Epithelial cell of proximal tubule (primary cell): ENCODE measurements around the gene CHN2. TPM values are rescaled to one million over a fixed set of nuclear protein-coding genes. Genes with fewer than 3 reads are reported as not detected.

Experiments used
- DNase-seq: peaks from one replicate; pipeline ENCODE4 v3.0.0-alpha.2; 2011; ENCODE audit warnings: low read depth
- H3K4me3 ChIP-seq: 2 replicates; pipeline ENCODE4 v1.5.1; 2011; ENCODE audit warnings: low read depth, mild to moderate bottlenecking, low read length
- CTCF ChIP-seq: conservative IDR thresholded peaks from 2 replicates; pipeline ENCODE4 v1.5.1; 2012; ENCODE audit warnings: low read depth, mild to moderate bottlenecking, low read length
- total RNA-seq: library from RNA; depleted of rRNA; stranded (reverse); fragments of >200 nt; gene quantifications from 2 replicates; pipeline ENCODE4 v1.2.3, GENCODE V29; 2015

CHN2 gene
- total RNA-seq, 1 donor from 2014 or later = 0.35 TPM

DNA sequence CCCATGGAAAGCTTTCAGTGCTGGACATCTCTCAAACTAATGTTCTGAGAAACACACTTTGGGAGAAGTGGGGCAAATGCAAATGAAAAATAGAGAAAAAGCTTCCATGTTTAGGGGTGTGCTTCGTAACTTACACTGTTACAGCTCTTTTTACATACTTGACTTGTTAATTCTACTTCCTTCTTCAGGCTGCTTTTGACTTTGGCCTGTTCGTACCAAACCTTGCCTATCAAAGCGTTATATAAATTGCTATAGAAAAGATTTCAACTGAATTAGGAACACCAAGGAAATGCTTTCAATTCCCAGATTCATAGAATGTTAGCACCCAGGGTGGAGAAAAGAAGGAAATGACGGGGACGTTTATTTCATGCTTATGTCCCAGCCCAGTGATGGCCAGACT, 228.3 kb downstream of the CHN2 start:
- no peak overlapping the region for H3K4me3 ChIP-seq
- no peak for TF ChIP-seq CTCF
- DNase-seq = no peak

DNA sequence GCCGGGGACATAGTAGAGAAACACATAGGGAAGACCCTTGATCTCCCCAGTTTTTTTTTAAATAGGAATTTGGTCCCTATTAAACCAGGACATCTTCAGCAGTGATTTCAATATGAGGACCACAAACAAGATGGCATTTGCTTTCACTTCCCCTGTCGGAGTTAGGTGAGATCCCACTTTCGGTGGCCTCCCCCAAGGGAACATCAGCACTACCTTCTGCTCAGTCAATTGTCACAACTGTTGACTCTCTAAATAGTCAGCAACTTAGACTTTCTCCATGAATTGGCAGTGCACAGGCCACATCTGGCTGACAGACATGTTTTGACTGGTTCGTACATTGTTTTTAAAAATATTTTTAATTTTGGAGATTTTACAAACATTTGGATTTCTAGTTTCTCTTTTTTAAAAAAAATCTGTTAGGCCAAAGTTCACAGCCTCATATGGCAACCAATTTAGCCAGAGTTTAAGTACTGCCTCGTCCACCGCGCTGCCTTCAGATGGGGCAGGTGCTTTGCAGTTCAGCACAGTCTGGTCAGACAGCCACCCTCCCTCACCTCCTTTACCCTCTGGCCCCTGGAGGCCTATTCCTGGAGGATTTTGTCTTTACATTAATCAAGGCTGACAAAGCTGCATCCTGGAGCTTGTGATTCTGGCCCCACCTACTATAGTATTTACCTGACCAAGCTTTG, 229.9 kb downstream of the CHN2 start:
- no peak for DNase-seq
- TF ChIP-seq CTCF = no peak
- H3K4me3 ChIP-seq = no peak overlapping the region

DNA sequence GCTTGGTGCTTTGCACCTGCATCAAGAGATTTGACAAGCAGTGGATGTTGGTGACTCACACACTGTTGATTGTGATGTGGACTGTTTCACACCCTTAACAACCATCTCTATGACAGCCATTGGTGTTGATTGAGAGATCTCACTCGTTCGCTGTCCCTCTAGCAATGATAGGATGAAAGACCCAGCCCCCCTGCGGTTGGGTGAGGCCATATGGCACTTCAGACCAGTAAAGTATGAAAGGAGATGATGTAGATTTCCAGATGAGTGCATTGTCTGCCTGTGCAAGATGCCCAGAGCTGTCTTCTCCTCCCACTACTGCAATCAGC, 230.4 kb downstream of the CHN2 start:
- TF ChIP-seq CTCF = no peak
- no peak for DNase-seq
- no peak overlapping the region for H3K4me3 ChIP-seq

DNA sequence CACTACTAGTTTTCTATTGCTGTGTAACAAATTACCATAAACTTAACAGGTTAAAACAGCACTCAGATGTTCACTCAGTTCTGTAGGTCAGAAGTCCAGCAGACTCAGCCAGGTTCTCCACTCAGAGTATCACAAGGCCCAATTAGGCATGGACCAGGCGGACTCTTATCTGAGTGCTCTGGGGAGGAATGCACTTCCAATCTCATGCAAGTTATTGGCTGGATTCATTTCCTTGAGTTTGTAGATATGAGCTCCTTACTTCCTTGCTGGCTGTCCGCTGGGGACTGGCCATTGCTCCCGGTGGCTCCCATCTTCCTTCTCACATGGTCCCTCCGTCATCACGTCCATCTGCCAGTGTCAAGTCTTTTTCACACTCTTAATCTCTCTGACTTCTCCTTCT, 232.0 kb downstream of the CHN2 start:
- H3K4me3 ChIP-seq = no peak overlapping the region
- no peak for DNase-seq
- no peak for TF ChIP-seq CTCF

GRCh38 chr7:29429401-29429800, 234.8 kb downstream of the CHN2 start:
- DNase-seq = no peak
- H3K4me3 ChIP-seq = no peak overlapping the region
- no peak for TF ChIP-seq CTCF

GRCh38 chr7:29430279-29430949, 235.8 kb downstream of the CHN2 start:
- DNase-seq = no peak
- no peak for TF ChIP-seq CTCF
- no peak overlapping the region for H3K4me3 ChIP-seq

DNA sequence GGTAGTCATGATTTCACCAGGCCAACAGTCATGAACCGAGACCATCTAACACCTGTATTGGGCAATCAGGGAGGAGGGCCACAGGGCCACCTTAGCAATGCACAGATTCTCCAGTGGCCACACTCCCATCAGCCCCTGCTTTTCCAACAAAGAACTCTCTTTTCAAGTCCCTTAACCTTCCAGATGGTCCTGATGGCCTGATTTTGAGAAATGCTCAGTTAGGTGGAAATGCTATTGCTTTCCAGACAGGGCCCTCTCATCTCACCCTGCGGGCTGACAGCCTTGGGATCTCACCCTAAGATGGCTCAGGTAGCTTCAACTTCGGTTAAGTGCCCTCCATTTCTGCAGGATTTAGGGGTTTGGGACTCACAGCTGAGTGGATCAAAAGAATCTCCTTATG, 237.1 kb downstream of the CHN2 start:
- no peak for TF ChIP-seq CTCF
- no peak overlapping the region for H3K4me3 ChIP-seq
- DNase-seq = no peak
